Measurements from ENCODE around the gene WDR20.
"Not testable (repeated sequence)": the region's sequence is repeated elsewhere in the genome, so short reads cannot be mapped to it uniquely, and the experiment has no call there.

The WDR20 gene

DNA sequence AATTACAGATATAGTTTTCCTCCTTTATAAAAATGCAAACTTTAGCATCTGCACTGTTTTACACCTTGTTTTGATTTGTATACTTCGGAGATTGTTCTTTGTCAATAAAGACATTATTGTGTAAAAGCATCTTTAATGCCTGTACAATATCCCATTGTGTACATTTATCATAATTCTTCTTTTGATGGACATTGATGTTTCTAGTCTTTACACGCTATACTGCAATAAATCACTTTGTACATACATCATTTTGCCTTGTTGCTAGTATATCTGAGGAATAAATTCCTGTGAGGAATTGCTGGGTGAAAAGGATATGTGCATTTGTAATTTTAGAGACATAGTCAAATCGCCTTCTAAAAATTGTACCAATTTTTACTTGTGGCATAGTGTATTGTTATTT is 30.4 kb downstream of the WDR20 start:
- DNase-seq: no peak

DNA sequence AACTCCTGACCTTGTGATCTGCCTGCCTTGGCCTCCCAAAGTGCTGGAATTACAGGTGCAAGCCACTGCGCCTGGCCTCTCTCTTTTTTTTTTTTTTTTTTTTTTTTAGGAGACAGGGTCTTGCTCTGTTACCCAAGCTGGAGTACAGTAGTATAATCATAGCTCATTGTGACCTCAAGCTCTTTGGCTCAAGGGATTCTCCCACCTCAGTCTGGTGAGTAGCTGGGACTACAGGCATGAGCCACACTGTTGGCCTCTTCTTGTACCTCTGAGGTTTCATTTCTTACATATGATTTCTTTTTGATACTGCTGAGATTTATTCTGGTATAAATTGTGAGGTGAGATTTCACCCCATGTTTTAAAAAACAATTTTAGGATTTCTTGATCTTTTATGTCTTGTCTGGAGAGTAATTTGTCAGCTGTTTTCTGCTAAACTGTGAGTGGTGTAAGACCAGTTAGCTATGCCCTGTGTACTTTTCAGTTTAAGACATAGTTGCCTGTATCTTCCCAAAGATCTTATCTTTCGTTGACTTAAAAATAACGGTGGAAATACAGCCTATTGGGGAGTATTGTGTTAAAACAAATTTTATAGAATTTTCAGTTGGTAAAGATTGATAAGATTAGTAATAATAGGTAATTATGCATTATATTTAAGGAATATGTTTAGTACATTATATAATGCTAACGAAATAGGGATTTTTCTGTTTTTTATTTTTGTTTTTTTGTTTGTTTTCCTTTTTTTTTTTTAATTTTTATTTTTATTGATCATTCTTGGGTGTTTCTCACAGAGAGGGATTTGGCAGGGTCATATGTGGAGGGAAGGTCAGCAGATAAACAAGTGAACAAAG is 31.7 kb downstream of the WDR20 start:
- DNase-seq: no peak

DNA sequence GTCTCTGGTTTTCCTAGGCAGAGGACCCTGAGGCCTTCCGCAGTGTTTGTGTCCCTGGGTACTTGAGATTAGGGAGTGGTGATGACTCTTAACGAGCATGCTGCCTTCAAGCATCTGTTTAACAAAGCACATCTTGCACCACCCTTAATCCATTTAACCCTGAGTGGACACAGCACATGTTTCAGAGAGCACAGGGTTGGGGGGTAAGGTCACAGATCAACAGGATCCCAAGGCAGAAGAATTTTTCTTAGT is 32.2 kb downstream of the WDR20 start:
- DNase-seq: not testable (repeated sequence)

DNA sequence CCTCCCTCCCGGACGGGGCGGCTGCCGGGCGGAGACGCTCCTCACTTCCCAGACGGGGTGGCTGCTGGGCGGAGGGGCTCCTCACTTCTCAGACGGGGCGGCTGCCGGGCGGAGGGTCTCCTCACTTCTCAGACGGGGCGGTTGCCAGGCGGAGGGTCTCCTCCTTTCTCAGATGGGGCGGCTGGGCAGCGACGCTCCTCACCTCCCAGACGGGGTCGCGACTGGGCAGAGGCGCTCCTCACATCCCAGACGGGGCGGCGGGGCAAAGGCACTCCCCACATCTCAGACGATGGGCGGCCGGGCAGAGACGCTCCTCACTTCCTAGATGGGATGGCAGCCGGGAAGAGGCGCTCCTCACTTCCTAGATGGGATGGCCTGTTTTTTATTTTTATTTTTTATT is 33.0 kb downstream of the WDR20 start:
- not testable (repeated sequence) for DNase-seq

DNA sequence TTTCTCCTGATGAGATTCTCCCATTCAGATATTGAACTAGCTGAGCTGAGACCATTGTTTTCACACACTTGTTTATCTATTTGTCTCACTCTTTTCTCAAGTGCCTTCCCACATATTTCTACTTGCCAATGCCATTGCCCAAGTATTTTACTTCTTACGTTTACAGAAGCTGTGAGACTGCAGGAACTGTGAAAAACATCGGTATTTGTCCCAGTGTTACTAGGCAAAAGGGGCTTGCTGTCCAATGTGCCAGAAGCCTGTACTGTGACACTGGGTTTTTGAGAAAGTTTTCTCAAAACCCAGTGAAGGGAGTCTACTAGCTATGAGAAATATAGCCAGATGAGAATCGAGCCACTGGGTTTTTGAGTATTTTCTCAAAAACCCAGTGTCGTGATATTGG is 37.5 kb downstream of the WDR20 start:
- no peak for DNase-seq

DNA sequence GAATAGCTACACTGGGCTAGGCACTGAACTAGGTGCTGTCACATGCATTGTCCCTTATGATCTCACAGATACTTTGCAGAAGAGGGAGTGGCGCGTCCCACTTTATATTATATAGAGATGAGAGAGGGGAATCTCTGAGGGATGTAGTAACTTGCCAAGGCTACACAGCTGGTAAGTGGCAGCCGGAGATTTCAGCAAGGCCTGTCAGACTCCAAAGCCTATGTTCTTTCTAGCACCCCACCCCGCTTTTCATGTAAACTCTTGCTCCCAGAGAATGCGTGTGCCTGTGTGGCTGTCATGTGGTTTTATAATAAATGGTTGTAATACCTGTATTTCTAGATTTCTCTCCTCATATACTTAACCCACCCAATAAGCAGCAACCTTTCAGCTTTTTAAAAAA is 39.1 kb downstream of the WDR20 start:
- no peak for DNase-seq

DNA sequence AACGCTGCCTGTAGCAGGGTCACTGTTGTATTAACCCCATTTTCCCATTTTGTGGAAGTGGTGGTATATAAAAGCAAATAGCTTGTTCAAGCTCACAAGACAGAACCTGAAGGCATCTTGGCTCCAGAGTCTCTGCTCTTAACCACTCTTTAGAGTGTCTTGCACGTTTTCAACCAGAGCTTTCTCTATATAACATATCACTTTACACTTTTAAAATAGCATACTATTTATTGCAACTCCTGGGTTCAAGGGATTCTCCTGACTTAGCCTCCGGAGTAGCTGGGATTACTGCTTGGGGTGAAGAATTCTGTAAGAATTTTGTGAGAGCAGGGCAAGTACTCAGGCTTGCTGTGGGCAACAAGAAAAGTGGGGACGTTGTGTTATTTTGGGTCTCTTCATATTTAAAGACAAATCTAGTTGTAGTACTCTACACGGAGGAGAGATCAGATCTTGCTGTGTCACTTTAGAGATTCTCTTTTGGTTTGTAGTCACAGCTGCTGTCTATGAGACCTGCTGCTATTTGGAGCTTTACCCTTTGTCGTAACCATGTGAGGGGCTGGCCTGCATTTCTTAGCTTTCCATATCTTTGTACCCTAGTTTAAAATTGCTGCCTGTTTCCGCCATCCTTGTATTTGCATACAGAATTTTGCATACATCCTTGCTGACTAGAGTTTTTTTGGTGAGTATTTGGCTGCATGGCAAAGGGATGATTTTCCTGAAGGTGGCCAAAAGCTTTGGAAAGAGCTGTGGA is 40.7 kb downstream of the WDR20 start:
- DNase-seq: no peak

DNA sequence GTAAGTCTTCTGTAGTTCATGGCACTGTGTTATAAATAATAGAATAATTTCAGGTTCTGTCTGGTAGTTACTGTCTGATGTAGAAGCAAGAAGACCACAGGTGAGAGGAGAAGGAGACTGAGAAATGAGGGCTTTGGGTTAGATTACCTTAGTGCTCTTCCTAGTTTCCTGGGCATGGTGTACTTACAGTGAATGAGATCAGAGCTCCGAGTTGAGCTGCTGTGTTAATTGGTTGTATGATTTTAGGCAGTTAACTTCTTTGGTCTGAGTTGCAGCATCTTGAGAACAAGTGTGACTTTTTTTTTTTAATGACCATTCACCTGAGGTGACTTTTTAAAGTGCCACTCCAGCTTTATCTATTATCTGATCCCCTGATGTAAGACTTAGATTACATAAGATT is 41.5 kb downstream of the WDR20 start:
- DNase-seq: no peak

DNA sequence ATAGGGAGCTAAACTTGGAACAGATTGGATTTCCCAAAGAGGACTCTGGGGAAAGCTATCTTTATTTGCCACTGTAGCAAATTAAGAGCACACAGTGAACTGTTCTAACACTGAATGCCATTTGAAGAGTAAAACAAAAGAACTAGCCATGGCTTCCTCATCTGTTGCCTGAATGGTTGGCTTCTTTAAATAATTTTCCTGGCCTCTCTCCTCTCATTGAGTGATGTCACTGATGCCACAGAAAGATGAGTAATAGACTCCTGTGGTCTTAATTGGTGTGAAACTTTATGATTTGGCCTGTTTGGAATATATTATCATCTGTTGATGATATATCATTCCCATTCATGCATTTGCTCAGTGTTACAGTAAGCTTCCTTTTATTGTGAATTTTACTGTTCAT is 42.5 kb downstream of the WDR20 start:
- peak in 1 of 58 donors; percentile 40 for DNase-seq

DNA sequence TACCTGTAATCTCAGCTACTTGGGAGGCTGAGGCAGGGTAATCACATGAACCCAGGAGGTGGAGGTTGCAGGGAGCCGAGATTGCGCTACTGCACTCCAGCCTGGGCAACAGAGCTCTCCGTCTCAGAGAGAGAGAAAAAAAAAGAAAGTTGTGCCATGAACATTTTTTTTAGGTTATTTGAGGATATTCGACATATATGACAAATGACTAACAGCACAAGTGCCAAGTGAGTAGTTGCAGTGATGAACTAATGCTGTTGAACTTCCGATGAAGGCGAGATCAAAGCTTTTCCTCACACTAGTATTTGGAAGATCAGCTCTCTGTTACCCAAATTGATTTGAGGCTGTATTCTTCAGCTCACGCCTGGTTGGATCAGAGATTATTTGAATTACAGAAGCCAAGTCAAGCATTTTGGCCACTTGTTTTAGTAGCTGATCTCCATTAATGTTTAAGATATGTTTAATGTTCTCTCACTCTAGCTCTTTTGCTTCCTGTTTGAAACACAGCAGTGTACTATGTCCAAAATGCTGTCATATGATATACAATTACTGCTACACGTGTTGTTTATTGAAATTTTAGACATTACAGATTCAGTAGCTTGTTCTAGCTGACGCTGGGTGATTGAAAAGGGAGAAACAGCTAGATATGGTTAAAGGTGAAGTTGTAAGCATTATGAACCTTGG is 43.4 kb downstream of the WDR20 start:
- DNase-seq: no peak

DNA sequence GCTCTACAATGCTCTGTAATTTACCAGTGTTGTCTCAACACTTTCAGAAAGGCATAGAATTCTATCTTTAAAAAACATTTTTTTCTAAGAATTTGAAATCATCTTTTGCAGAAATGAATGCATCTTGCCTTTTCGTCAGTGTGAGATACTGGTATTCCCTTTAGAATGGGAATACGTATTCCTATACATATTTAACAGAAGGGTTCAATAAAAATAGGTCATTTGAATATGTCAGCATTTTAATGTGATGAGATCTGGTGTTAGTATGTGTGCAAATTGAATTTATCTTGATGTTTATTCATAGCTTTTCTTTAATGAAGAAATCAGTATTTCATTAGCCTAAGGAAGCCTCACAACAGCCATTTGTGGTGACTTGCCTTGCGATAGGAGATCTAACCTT is 44.2 kb downstream of the WDR20 start:
- DNase-seq: no peak

DNA sequence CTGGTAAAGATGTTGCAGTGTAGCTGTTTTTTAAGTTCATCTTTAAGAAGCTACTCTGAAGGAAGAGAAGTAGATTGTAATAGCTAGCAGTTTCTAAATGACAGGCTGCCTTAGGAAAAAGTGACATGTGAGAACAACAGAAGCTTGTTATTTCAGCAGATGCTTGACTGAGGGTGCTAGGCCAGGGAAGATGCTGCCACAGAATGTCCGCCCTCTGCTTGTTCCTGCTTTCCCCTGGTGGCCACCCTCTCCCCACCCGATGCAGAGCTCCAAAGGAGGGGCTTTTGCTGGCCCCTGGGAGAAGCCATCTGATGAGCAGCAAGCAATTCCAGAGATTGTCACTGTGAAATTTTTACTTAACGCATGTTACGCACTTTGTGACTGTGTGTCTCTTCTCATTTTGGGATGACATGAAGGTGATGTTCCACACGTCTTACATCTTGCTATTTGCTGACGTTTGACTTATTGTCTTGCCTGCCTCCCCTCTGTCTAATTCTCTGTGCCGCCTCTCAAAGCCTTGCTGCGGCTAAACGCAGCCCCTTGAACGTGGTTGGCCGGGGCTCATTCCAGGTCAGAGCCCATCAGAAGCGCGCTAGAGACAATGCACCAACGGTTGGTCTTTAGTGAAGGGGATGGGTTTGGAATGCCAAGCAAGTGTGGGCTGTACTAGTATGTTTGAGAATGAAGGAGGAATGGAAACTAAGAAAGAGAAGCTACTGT is 44.8 kb downstream of the WDR20 start:
- DNase-seq: peak in 21 of 58 donors; percentile 14 to 68 (median 50)

DNA sequence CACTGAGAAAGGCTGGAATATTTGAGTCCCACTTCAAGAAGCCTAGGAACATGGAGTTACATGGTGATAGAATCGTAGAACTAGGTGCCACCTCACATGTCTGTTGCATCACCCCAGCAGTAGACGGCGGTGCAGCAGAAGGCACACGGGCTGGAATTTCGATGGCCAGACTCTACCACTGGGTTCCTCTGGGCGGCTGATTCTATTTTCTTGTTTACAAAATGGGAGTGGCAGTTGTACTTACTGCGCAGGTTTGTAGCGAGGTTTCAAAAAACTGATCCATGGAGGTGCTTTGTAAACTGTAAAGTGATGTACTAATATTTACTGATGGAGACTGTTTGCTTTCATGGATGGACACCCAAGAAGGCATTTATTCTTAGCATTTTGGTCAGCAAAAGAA is 45.7 kb downstream of the WDR20 start:
- DNase-seq: no peak

DNA sequence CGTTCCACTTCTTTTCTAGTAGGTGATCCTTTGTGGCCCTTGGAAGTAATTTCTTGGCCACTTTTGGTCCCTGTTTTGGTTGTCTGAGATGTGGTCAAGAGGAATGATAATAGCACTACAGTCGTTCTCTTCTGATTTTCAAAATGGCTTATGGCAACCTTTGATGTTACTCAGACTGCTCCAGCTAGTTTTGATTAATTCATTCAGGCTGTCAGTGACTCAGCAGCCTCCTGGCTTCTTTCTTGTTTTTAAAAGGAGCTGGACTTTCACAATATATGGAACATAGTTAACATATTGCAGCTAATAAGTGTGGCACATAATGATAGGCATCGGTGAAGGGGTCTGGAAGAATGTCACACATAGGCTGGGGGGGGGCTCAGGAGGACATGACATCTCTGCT is 47.3 kb downstream of the WDR20 start:
- DNase-seq: no peak

DNA sequence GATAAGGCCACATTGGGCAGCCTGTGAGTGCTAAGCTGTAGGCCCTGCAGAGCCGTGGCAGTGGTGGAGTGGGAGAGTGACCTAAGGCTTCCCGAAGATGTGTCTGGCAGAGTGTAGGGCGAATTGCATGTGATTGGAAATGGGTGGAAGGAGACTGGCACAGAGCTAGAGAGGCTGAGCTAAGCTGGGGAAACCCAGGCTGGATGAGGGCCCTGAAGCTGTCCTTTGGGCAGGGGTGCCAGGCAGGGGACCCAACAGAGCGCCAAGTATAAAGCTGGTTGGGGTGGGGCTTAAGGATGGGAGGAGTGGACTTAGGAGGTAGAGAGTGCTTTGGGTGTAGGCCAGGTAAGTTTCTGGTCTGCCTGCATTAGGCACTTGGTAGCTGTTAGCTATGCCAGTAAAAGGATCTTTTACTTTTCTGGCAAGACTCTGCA is 47.9 kb downstream of the WDR20 start:
- DNase-seq: peak in 6 of 58 donors; percentile 33 to 65 (median 44)

DNA sequence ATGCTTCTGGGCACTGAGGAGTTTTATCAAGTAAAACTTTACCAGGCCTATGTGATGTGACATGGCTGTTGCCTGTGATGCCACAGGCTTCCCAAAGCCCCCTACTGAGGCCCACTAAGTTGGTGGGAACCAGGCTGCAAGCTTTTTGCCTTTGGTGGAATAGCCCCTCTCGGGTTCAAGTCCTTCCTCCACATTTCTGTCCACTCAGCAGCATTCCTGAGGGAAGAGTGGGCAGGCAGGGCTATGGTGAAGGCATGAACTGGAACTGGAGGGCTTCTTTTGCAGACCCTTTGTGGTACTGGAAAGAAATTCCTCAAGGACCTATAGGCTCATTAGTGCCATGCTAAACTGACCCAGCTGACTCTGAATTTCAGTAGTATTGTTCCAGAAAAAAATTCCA is 48.5 kb downstream of the WDR20 start:
- DNase-seq: no peak

DNA sequence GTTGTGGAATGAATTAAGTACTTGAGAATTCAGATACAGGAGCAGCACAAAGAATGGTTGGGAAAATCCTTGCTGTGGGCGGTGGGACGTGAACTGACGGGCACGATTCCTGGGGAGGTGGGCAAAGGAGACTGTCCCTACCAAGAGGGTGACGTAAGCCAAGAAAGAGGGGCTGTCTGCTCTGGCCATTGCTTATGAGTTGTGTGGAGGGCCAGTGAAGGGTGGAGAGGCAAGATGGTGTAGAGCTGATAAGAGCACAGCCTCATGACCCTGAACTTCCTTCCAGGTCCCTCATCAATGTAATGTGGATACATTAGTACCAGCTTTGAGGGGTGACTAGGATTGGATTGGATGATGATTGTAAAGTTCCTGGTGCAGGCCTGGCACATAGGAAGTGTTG is 50.2 kb downstream of the WDR20 start:
- DNase-seq: no peak

DNA sequence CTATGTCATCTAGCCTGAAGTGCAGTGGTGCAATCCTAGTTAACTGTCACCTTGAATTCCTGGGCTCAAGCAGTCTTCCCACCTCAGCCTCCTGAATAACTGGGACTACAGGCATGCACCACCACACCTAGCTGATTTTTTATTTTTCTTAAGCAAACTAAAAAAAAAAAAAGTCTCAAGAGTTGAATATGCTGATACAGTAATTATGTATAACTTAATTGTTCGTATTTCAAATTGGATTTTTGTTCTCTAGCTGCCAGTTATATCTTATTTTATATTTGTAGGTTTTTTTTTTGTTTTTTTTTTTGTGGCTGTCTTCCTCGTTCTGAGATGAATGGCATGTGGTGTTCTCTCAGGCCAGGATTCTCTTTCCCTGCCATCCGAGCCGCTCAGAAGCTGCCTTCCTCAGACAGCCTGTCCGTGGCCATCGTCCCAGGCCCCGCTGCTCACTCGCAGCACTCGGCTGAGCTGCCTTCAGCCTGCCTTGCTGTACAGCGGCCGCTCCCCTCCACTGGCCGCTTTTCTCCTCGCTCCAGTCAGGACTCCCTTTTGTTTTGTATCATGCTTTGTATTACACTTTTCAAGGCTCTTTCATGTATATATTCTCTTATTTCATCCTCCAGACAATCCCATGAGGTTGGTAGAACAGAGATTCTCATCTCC is 53.3 kb downstream of the WDR20 start:
- peak in 20 of 58 donors; percentile 34 to 58 (median 49) for DNase-seq

DNA sequence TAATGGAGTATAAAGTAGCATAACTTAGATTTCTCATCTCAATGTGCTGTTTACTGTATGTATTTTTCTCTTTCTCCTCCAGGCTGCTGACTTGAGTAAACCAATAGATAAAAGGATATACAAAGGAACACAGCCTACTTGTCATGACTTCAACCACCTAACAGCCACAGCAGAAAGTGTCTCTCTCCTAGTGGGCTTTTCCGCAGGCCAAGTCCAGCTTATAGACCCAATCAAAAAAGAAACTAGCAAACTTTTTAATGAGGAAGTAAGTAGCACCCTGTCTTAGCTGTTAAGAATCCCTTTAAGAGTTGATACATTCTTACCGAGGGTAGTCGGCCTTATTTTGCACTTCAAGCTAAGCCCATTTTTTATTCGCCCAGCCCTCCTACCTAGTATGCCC is 55.2 kb downstream of the WDR20 start:
- no peak for DNase-seq

DNA sequence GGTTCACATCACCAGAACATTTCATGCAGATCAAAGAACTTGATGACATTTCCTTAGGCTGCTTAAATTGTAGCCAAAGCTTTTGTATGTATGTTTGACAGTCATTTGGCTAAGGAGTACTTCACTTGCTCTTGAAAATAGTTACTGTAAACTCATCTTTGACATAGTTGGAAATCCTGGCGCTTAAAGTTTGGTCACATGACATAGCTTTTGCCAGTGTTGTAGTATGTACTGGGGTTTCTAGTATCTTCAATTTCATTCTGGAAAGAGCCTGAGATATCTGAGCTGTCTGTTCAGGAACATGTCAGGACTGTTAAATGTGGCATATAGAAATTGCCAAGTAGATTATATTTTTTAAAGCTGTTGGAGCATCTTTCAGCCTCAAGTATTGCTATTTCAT is 55.7 kb downstream of the WDR20 start:
- no peak for DNase-seq
